OCI-LY3 (cell line): Measurements from ENCODE around the gene NCMAP.

Source experiments
- H2AFZ ChIP-seq: fragments of 200-600, 300-600 bp; shearing (Covaris generic); 2 replicates; pipeline ENCODE4 v1.6.0; 2014; ENCODE audit warnings: antibody characterized with exemption, low read depth, low read length
- H3K27ac ChIP-seq: fragments of 200-600, 300-600 bp; sonication (generic); 2 replicates; pipeline ENCODE4 v1.5.1; 2014; ENCODE audit warnings: mild to moderate bottlenecking, low read length, moderate library complexity, mixed read lengths
- H3K27me3 ChIP-seq: fragments of 200-600, 300-600 bp; sonication (generic); 2 replicates; pipeline ENCODE4 v1.6.1; 2014; ENCODE audit warnings: low read depth, low read length, mixed read lengths
- H3K36me3 ChIP-seq: fragments of 200-600, 300-600 bp; sonication (generic); replicated peaks from 2 replicates; pipeline ENCODE3; 2014; ENCODE audit warnings: low read depth, low read length, mixed read lengths
- H3K4me1 ChIP-seq: fragments of 300-600, 200-600 bp; sonication (generic); 2 replicates; pipeline ENCODE4 v1.6.1; 2014; ENCODE audit warnings: low read length, mixed read lengths
- H3K4me2 ChIP-seq: fragments of 200-600, 300-600 bp; sonication (generic); 2 replicates; pipeline ENCODE4 v1.6.1; 2014; ENCODE audit warnings: low read length, mixed read lengths
- H3K4me3 ChIP-seq: fragments of 300-600, 200-600 bp; sonication (generic); 2 replicates; pipeline ENCODE4 v1.5.1; 2014; ENCODE audit warnings: antibody characterized with exemption, mild to moderate bottlenecking, low read length, moderate library complexity
- H3K79me2 ChIP-seq: fragments of 300-600, 200-600 bp; shearing (Covaris generic); 2 replicates; pipeline ENCODE4 v1.6.1; 2014; ENCODE audit warnings: mild to moderate bottlenecking, low read length, mixed read lengths
- H3K9ac ChIP-seq: fragments of 300-600, 200-600 bp; shearing (Covaris generic); 2 replicates; pipeline ENCODE4 v1.6.0; 2014; ENCODE audit warnings: mild to moderate bottlenecking, low read length, moderate library complexity
- H3K9me3 ChIP-seq: fragments of 200-600, 300-600 bp; shearing (Covaris generic); 2 replicates; pipeline ENCODE4 v1.6.1; 2014; ENCODE audit warnings: low read length, mixed read lengths; ENCODE audit not compliant: insufficient read depth
- H4K20me1 ChIP-seq: fragments of 200-600, 300-600 bp; sonication (generic); 2 replicates; pipeline ENCODE4 v1.6.1; 2016; ENCODE audit warnings: low read length, mixed read lengths; ENCODE audit not compliant: insufficient read depth
- CTCF ChIP-seq: fragments of 200-600, 300-600 bp; sonication (generic); IDR thresholded peaks from 2 replicates; pipeline ENCODE4 v1.5.1; 2014; ENCODE audit warnings: antibody characterized with exemption, low read length, low read depth
- EZH2phosphoT487 ChIP-seq: fragments of 200-600 bp; shearing (Covaris generic); IDR thresholded peaks from 2 replicates; pipeline ENCODE4 v1.6.1; 2018; ENCODE audit warnings: antibody characterized with exemption, mixed run types, low read depth

Gene NCMAP

GRCh38 chr1:24635195-24635843, 79.4 kb downstream of the NCMAP start:
- H4K20me1 ChIP-seq = no peaks in the 10 kb centered on the region
- no peaks in the 10 kb centered on the region for H3K36me3 ChIP-seq
- H3K27ac ChIP-seq = no peak overlapping the region
- peak overlapping the region; percentile 61 for H3K4me2 ChIP-seq
- H3K9me3 ChIP-seq = no peaks in the 10 kb centered on the region
- H3K4me3 ChIP-seq = peak overlapping the region; percentile 53
- H2AFZ ChIP-seq = peak overlapping the region; percentile 26; the same call in 1 of the 2 replicates
- peaks cover 3% of the 10 kb centered on the region; the same call in 1 of the 2 replicates for H3K27me3 ChIP-seq
- no peaks in the 10 kb centered on the region for H3K79me2 ChIP-seq
- no peaks in the 10 kb centered on the region; the same call in 1 of the 2 replicates for H3K4me1 ChIP-seq
- H3K9ac ChIP-seq = peak overlapping the region; percentile 19; the same call in 1 of the 2 replicates
- TF ChIP-seq EZH2phosphoT487 (no peak), CTCF (peak; percentile 73)

DNA sequence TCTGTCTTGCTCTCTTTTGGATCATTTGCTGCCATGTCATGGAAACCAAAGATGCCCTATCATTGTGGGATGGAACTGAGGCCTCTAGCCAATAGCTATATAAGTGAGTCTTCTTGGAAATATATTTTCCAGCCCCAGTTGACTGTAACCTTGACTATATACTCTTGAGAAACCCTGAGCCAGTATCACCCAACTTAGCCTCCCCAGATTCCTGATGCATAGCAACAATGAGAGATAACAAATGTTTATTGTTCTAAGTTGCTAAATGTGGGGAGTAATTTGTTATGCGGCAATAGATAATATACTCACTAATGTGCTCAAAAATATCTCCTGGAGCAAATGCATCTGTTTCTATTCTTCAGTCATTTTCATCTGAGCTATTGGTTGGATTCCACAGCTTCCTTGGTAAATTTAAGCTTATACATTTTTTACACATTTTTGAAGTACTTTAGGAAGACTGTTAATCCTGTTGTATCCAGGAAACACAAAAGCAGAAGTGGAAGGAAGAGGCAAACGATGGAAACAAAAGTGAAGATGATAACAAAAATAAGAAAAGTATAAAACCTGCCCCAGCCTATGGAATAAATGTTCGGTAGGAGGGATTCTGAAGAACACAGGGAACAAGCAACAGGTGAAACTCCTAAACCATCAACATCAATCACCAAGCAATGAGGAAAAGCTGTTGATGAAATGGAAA, 80.9 kb downstream of the NCMAP start:
- peaks cover 6% of the 10 kb centered on the region for H3K4me1 ChIP-seq
- peaks cover 6% of the 10 kb centered on the region for H3K79me2 ChIP-seq
- no peak overlapping the region for H3K27ac ChIP-seq
- H3K36me3 ChIP-seq = no peaks in the 10 kb centered on the region
- H3K9ac ChIP-seq = no peak overlapping the region
- H3K4me2 ChIP-seq = no peak overlapping the region
- no peaks in the 10 kb centered on the region for H3K9me3 ChIP-seq
- no peak for TF ChIP-seq EZH2phosphoT487
- TF ChIP-seq CTCF = no peak
- H3K4me3 ChIP-seq = no peak overlapping the region
- no peak overlapping the region for H2AFZ ChIP-seq
- H3K27me3 ChIP-seq = peaks cover 3% of the 10 kb centered on the region; the same call in 1 of the 2 replicates
- no peaks in the 10 kb centered on the region for H4K20me1 ChIP-seq

DNA sequence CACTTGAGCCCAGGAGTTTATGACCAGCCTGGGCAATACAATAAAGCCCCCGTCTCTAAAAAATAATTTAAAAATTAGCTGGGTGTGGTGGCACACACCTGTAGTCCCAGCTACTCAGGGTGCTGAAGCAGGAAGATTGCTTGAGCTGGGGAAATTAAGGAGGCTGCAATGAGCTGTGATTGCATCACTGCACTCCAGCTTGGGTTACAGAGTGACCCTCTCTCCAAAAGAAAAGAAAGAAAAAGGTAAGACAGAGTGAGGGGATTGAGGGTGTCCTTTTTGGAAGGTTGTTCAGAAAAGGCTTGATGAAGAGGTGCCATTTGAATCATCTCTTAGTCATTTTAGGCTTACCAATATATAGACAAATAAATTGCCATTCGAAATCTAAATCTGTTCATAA, 83.2 kb downstream of the NCMAP start:
- TF ChIP-seq EZH2phosphoT487 (no peak), CTCF (no peak)
- Histone ChIP-seq H3K4me3 (no peak overlapping the region), H3K4me2 (no peak overlapping the region), H2AFZ (no peak overlapping the region), H3K9ac (no peak overlapping the region), H4K20me1 (peaks cover 4% of the 10 kb centered on the region), H3K9me3 (no peaks in the 10 kb centered on the region), H3K79me2 (peaks cover 23% of the 10 kb centered on the region), H3K27ac (no peak overlapping the region), H3K36me3 (no peaks in the 10 kb centered on the region), H3K4me1 (peaks cover 6% of the 10 kb centered on the region), H3K27me3 (peaks cover 3% of the 10 kb centered on the region; the same call in 1 of the 2 replicates)

GRCh38 chr1:24639881-24640280, 84.0 kb downstream of the NCMAP start:
- H3K27ac ChIP-seq = no peak overlapping the region
- H3K9ac ChIP-seq = no peak overlapping the region
- peaks cover 3% of the 10 kb centered on the region; the same call in 1 of the 2 replicates for H3K27me3 ChIP-seq
- H3K9me3 ChIP-seq = no peaks in the 10 kb centered on the region
- H3K4me2 ChIP-seq = no peak overlapping the region
- TF ChIP-seq CTCF (no peak), EZH2phosphoT487 (no peak)
- H4K20me1 ChIP-seq = peaks cover 12% of the 10 kb centered on the region
- no peak overlapping the region for H2AFZ ChIP-seq
- peaks cover 1% of the 10 kb centered on the region for H3K36me3 ChIP-seq
- H3K4me3 ChIP-seq = no peak overlapping the region
- peaks cover 13% of the 10 kb centered on the region for H3K4me1 ChIP-seq
- peaks cover 30% of the 10 kb centered on the region for H3K79me2 ChIP-seq
